ENCODE data around the gene PYURF.
A peak's percentile ranks its signal among the peaks of the same experiment; 100 is the strongest.

Gene PYURF

GRCh38 chr4:88523325-88524129, at the start of gene PYURF:
PYURF (minus strand) TSS chr4:88523776; CDS start chr4:88523700, 76 bp downstream.
- peak; percentile 65 to 87 (median 70) for DNase-seq (ENCODE audit: low read depth in 2 of 3, low spot score in 1 of 3)

GRCh38 chr4:88570001-88570400, 46.4 kb upstream of the PYURF start:
- no peak for DNase-seq (ENCODE audit: low read depth in 2 of 3, low spot score in 1 of 3)

- DNase-seq (ENCODE audit: low read depth in 2 of 3, low spot score in 1 of 3) = no peak
These were observed 44.0 kb upstream of the PYURF start for GRCh38 chr4:88567591-88567990.

GRCh38 chr4:88549815-88550214, 26.2 kb upstream of the PYURF start:
- no peak for DNase-seq (ENCODE audit: low read depth in 2 of 3, low spot score in 1 of 3)

GRCh38 chr4:88539322-88540068, 15.9 kb upstream of the PYURF start:
- peak; percentile 65 to 76 (median 68) for DNase-seq (ENCODE audit: low read depth in 2 of 3, low spot score in 1 of 3)

GRCh38 chr4:88537709-88538108, 14.1 kb upstream of the PYURF start:
- no peak for DNase-seq (ENCODE audit: low read depth in 2 of 3, low spot score in 1 of 3)

GRCh38 chr4:88535090-88535755, 11.6 kb upstream of the PYURF start:
- DNase-seq (ENCODE audit: low read depth in 2 of 3, low spot score in 1 of 3) = no peak

- no peak for DNase-seq (ENCODE audit: low read depth in 2 of 3, low spot score in 1 of 3)
These were observed 10.6 kb upstream of the PYURF start for GRCh38 chr4:88533937-88534750.

GRCh38 chr4:88533088-88533790, 9.7 kb upstream of the PYURF start:
- no peak for DNase-seq (ENCODE audit: low read depth in 2 of 3, low spot score in 1 of 3)

- no peak for DNase-seq (ENCODE audit: low read depth in 2 of 3, low spot score in 1 of 3)
These were observed 8.0 kb upstream of the PYURF start for GRCh38 chr4:88531549-88531948.

GRCh38 chr4:88528861-88529260, 5.3 kb upstream of the PYURF start:
- no peak for DNase-seq (ENCODE audit: low read depth in 2 of 3, low spot score in 1 of 3)

GRCh38 chr4:88527787-88528186, 4.2 kb upstream of the PYURF start:
- no peak for DNase-seq (ENCODE audit: low read depth in 2 of 3, low spot score in 1 of 3)

- DNase-seq (ENCODE audit: low read depth in 2 of 3, low spot score in 1 of 3) = no peak
These were observed 2.7 kb upstream of the PYURF start for GRCh38 chr4:88526221-88526815.

GRCh38 chr4:88524171-88524570, 595 bp upstream of the PYURF start:
- DNase-seq (ENCODE audit: low read depth in 2 of 3, low spot score in 1 of 3) = no peak

GRCh38 chr4:88522702-88523324, 763 bp downstream of the PYURF start:
- peak in 2 of 3 donors; percentile 15 to 25 for DNase-seq (ENCODE audit: low read depth in 2 of 3, low spot score in 1 of 3)

GRCh38 chr4:88518911-88519310, 4.7 kb downstream of the PYURF start:
- DNase-seq (ENCODE audit: low read depth in 2 of 3, low spot score in 1 of 3) = no peak

- DNase-seq (ENCODE audit: low read depth in 2 of 3, low spot score in 1 of 3) = no peak
These were observed 5.8 kb downstream of the PYURF start for GRCh38 chr4:88517825-88518224.

GRCh38 chr4:88516746-88517145, 6.8 kb downstream of the PYURF start:
- no peak for DNase-seq (ENCODE audit: low read depth in 2 of 3, low spot score in 1 of 3)
